D721Med (cell line): ENCODE measurements around the gene RBM25.

Experiments
- DNase-seq: peaks from one replicate; pipeline ENCODE4 v3.0.0; 2011; ENCODE audit warnings: low spot score; ENCODE audit not compliant: insufficient read length
- FAIRE-seq: peaks from 2 replicates; lab custom pipeline; 2011; peaks lifted over from hg19 to GRCh38; lab: Jason Lieb, UNC
- CTCF ChIP-seq: IDR thresholded peaks from 2 replicates; pipeline ENCODE4 v1.5.1; 2012; ENCODE audit warnings: mild to moderate bottlenecking, control low read depth; ENCODE audit not compliant: insufficient read depth; ENCODE audit errors: missing control alignments

Gene RBM25

GRCh38 chr14:73146111-73146510 lies 87.8 kb downstream of the RBM25 start:
- no peak for FAIRE-seq
- no peak for DNase-seq
- no peak for TF ChIP-seq CTCF

GRCh38 chr14:73149753-73150152 lies 91.4 kb downstream of the RBM25 start:
- no peak for FAIRE-seq
- no peak for TF ChIP-seq CTCF
- no peak for DNase-seq

GRCh38 chr14:73153272-73153671 lies 94.9 kb downstream of the RBM25 start:
- no peak for TF ChIP-seq CTCF
- FAIRE-seq (no peak), DNase-seq (no peak)

- no peak for FAIRE-seq
- no peak for DNase-seq
- TF ChIP-seq CTCF, result no peak
These were observed 103.9 kb downstream of the RBM25 start for GRCh38 chr14:73162251-73162650.

GRCh38 chr14:73166399-73166798 lies 108.1 kb downstream of the RBM25 start:
- FAIRE-seq, result no peak
- no peak for TF ChIP-seq CTCF
- no peak for DNase-seq

- DNase-seq (no peak), FAIRE-seq (no peak)
- no peak for TF ChIP-seq CTCF
These were observed 109.4 kb downstream of the RBM25 start for GRCh38 chr14:73167727-73168126.

- no peak for TF ChIP-seq CTCF
- FAIRE-seq (no peak), DNase-seq (no peak)
These were observed 109.9 kb downstream of the RBM25 start for GRCh38 chr14:73168274-73168673.
